WTC11 (cell line): ENCODE measurements around the gene MACO1. TPM values are rescaled to one million over a fixed set of nuclear protein-coding genes. Genes with fewer than 3 reads are reported as not detected.

Experiments
- ATAC-seq: fragments of 200-7000 bp; cut with Tn5 transposase; 2 replicates; pipeline ENCODE4 v1.10.0; 2021; ENCODE audit warnings: mild to moderate bottlenecking, moderate library complexity
- CTCF ChIA-PET: fragments of 300-600 bp; sonication (Branson Sonifier 250); formaldehyde crosslinking; loops from one replicate; lab custom pipeline; 2021; ENCODE audit warnings: antibody characterized with exemption; lab: Charles Lee
- POLR2A ChIA-PET: fragments of 350-600 bp; sonication (Branson Sonifier 250); formaldehyde crosslinking; loops from one replicate; lab custom pipeline; 2021; ENCODE audit warnings: antibody characterized with exemption; lab: Charles Lee
- DNase-seq: peaks from one replicate; pipeline ENCODE4 v3.0.0; 2021; ENCODE audit warnings: low spot score
- H3K27ac Mint-ChIP-seq: 2 replicates; pipeline ENCODE4 v1.8.0; 2021; ENCODE audit warnings: mixed read lengths
- H3K27me3 Mint-ChIP-seq: 2 replicates; pipeline ENCODE4 v1.8.0; 2021; ENCODE audit warnings: low read depth, mild to moderate bottlenecking, moderate library complexity, mixed read lengths
- H3K36me3 Mint-ChIP-seq: 2 replicates; pipeline ENCODE4 v1.8.0; 2021; ENCODE audit warnings: mixed read lengths
- H3K4me1 Mint-ChIP-seq: 2 replicates; pipeline ENCODE4 v1.8.0; 2022; ENCODE audit warnings: mixed read lengths
- H3K4me3 Mint-ChIP-seq: 2 replicates; pipeline ENCODE4 v1.8.0; 2021; ENCODE audit warnings: mild to moderate bottlenecking, moderate library complexity, mixed read lengths
- H3K9me3 Mint-ChIP-seq: 2 replicates; pipeline ENCODE4 v1.8.0; 2021; ENCODE audit warnings: mixed read lengths
- ATF2 ChIP-seq: sonication (generic); formaldehyde crosslinking; IDR thresholded peaks from 2 replicates; pipeline ENCODE4 v1.8.1; 2022; ENCODE audit warnings: low read depth, missing genetic modification reagents, borderline replicate concordance
- CBFB ChIP-seq: sonication (generic); formaldehyde crosslinking; IDR thresholded peaks from 2 replicates; pipeline ENCODE4 v1.8.1; 2022; ENCODE audit warnings: mild to moderate bottlenecking, low read depth, missing genetic modification reagents
- CTCF ChIP-seq: fragments of 200-600 bp; IDR thresholded peaks from 2 replicates; pipeline ENCODE4 v1.8.0; 2022; ENCODE audit warnings: antibody characterized with exemption
- ERG ChIP-seq: fragments of 250-450 bp; sonication (Bioruptor Pico); IDR thresholded peaks from 2 replicates; pipeline ENCODE4 v1.8.0; 2021; ENCODE audit warnings: mild to moderate bottlenecking
- ETV6 ChIP-seq: sonication (generic); formaldehyde crosslinking; IDR thresholded peaks from 2 replicates; pipeline ENCODE4 v1.8.1; 2022; ENCODE audit warnings: mild to moderate bottlenecking, missing genetic modification reagents
- FOXJ3 ChIP-seq: sonication (generic); formaldehyde crosslinking; IDR thresholded peaks from 2 replicates; pipeline ENCODE4 v1.9.0; 2021; ENCODE audit warnings: missing genetic modification reagents, mild to moderate bottlenecking, borderline replicate concordance
- FOXK1 ChIP-seq: sonication (generic); formaldehyde crosslinking; IDR thresholded peaks from 2 replicates; pipeline ENCODE4 v1.8.0; 2022; ENCODE audit warnings: mild to moderate bottlenecking, moderate library complexity, missing genetic modification reagents
- HMGA2 ChIP-seq: fragments of 250-450 bp; sonication (Bioruptor Pico); IDR thresholded peaks from 2 replicates; pipeline ENCODE4 v1.4.0; 2021; ENCODE audit warnings: mild to moderate bottlenecking, moderate library complexity
- IRF2 ChIP-seq: sonication (generic); formaldehyde crosslinking; IDR thresholded peaks from 2 replicates; pipeline ENCODE4 v1.8.0; 2022; ENCODE audit warnings: low read depth, missing genetic modification reagents, borderline replicate concordance
- MLX ChIP-seq: sonication (generic); formaldehyde crosslinking; IDR thresholded peaks from 2 replicates; pipeline ENCODE4 v1.8.1; 2023; ENCODE audit warnings: mild to moderate bottlenecking, missing genetic modification reagents, moderate library complexity
- NFATC4 ChIP-seq: fragments of 250-450 bp; sonication (Bioruptor Pico); IDR thresholded peaks from 2 replicates; pipeline ENCODE4 v1.9.0; 2021; ENCODE audit warnings: mild to moderate bottlenecking
- SMAD3 ChIP-seq: sonication (generic); formaldehyde crosslinking; IDR thresholded peaks from 2 replicates; pipeline ENCODE4 v1.8.0; 2022; ENCODE audit warnings: missing genetic modification reagents, mild to moderate bottlenecking, borderline replicate concordance
- SOX15 ChIP-seq: fragments of 250-450 bp; sonication (Bioruptor Pico); IDR thresholded peaks from 2 replicates; pipeline ENCODE4 v1.9.0; 2021; ENCODE audit warnings: mild to moderate bottlenecking
- SP1 ChIP-seq: sonication (generic); formaldehyde crosslinking; conservative IDR thresholded peaks from 2 replicates; pipeline ENCODE4 v1.8.1; 2022; ENCODE audit warnings: missing genetic modification reagents
- STAT6 ChIP-seq: sonication (generic); formaldehyde crosslinking; conservative IDR thresholded peaks from 2 replicates; pipeline ENCODE4 v1.8.1; 2023; ENCODE audit warnings: mild to moderate bottlenecking, low read depth, missing genetic modification reagents, moderate library complexity
- USF1 ChIP-seq: sonication (generic); formaldehyde crosslinking; IDR thresholded peaks from 2 replicates; pipeline ENCODE4 v1.8.0; 2022; ENCODE audit warnings: mild to moderate bottlenecking, missing genetic modification reagents
- ZBTB21 ChIP-seq: sonication (generic); formaldehyde crosslinking; IDR thresholded peaks from 2 replicates; pipeline ENCODE4 v1.8.1; 2023; ENCODE audit warnings: mild to moderate bottlenecking, missing genetic modification reagents, borderline replicate concordance
- ZNF121 ChIP-seq: sonication (generic); formaldehyde crosslinking; IDR thresholded peaks from 2 replicates; pipeline ENCODE4 v1.8.0; 2023; ENCODE audit warnings: missing genetic modification reagents
- ZNF219 ChIP-seq: sonication (generic); formaldehyde crosslinking; IDR thresholded peaks from 2 replicates; pipeline ENCODE4 v1.8.0; 2023; ENCODE audit warnings: missing genetic modification reagents, mild to moderate bottlenecking, borderline replicate concordance
- ZNF232 ChIP-seq: sonication (generic); formaldehyde crosslinking; IDR thresholded peaks from 2 replicates; pipeline ENCODE4 v1.8.0; 2022; ENCODE audit warnings: mild to moderate bottlenecking, missing genetic modification reagents
- ZNF423 ChIP-seq: fragments of 250-450 bp; sonication (Bioruptor Pico); IDR thresholded peaks from 2 replicates; pipeline ENCODE4 v2.1.2; 2022; ENCODE audit warnings: mild to moderate bottlenecking, moderate library complexity
- ZNF425 ChIP-seq: fragments of 250-450 bp; sonication (Bioruptor Pico); conservative IDR thresholded peaks from 2 replicates; pipeline ENCODE4 v1.9.0; 2021; ENCODE audit warnings: mild to moderate bottlenecking
- total RNA-seq: library from RNA; stranded (reverse); gene quantifications from 3 replicates; pipeline ENCODE4 v1.2.3, GENCODE V29; 2021

The MACO1 gene
- total RNA-seq, 1 experiment from 2014 or later: 9.5 TPM

- DNase-seq (no peak), ATAC-seq (no peak)
- Mint-ChIP-seq H3K4me1 (peaks cover 13% of the 10 kb centered on the region), H3K4me3 (0 out of 2 replicates have a peak overlapping the region, but pooled peaks have one; percentile 4), H3K9me3 (no peaks in the 10 kb centered on the region), H3K27me3 (peaks cover 12% of the 10 kb centered on the region), H3K27ac (no peak overlapping the region), H3K36me3 (no peaks in the 10 kb centered on the region)
- ChIA-PET POLR2A (no interaction called here), CTCF (interaction anchor here (1.1 kb wide), 1 partner anchor 27 kb away, joined by 3 read pairs; no protein-coding TSS in a partner anchor)
- TF ChIP-seq FOXK1 (CRISPR knock-in tag): no peak
- TF ChIP-seq CBFB (CRISPR knock-in tag): no peak
- TF ChIP-seq MLX (CRISPR knock-in tag): no peak
- TF ChIP-seq IRF2: no peak
- TF ChIP-seq SMAD3 (CRISPR knock-in tag): no peak
- TF ChIP-seq ATF2 (CRISPR knock-in tag): no peak
- TF ChIP-seq USF1 (CRISPR knock-in tag): no peak
- TF ChIP-seq SOX15: no peak
- TF ChIP-seq ZBTB21 (CRISPR knock-in tag): no peak
- no peak for TF ChIP-seq NFATC4
- TF ChIP-seq ZNF425 (CRISPR knock-in tag): no peak
- no peak for TF ChIP-seq ZNF423
- TF ChIP-seq FOXJ3: no peak
Observed at GRCh38 chr1:25545767-25546166, 115.1 kb downstream of the MACO1 start.

- Mint-ChIP-seq H3K9me3 (no peaks in the 10 kb centered on the region), H3K27ac (no peak overlapping the region), H3K4me3 (no peak overlapping the region), H3K36me3 (no peaks in the 10 kb centered on the region), H3K27me3 (peaks cover 12% of the 10 kb centered on the region), H3K4me1 (peaks cover 13% of the 10 kb centered on the region)
- CTCF ChIA-PET: interaction anchor here (1.1 kb wide), 1 partner anchor 26 kb away, joined by 3 read pairs; no protein-coding TSS in a partner anchor
- DNase-seq (no peak), ATAC-seq (no peak)
- POLR2A ChIA-PET: no interaction called here
- TF ChIP-seq FOXK1 (CRISPR knock-in tag) (no peak), ZNF121 (CRISPR knock-in tag) (no peak), ETV6 (CRISPR knock-in tag) (no peak), IRF2 (no peak), ZNF425 (CRISPR knock-in tag) (no peak), ZNF423 (no peak), CTCF (no peak), SP1 (CRISPR knock-in tag) (no peak), ERG (CRISPR knock-in tag) (no peak), STAT6 (CRISPR knock-in tag) (no peak), ZNF232 (CRISPR knock-in tag) (no peak), HMGA2 (CRISPR knock-in tag) (no peak), ZNF219 (no peak)
Observed at GRCh38 chr1:25546193-25546592, 115.5 kb downstream of the MACO1 start.
